ENCODE measurements around the gene CNBP. TPM values are rescaled to one million over a fixed set of nuclear protein-coding genes. Genes with fewer than 3 reads are reported as not detected.

CNBP gene
- total and polyA plus RNA-seq, 9 of the 15 experiments (the other 6 are each of a cell fraction or from before 2014, with no cell fraction given): 284 to 717 (median 412) TPM

- TF ChIP-seq ETV6 (IDR thresholded peaks at IDR 0.05; ENCODE audit: borderline replicate concordance in 1 of 2, low read depth in 2 of 2, low read length in 1 of 2) (0 out of 4 replicates have a peak, but pooled peaks of 1 of the 2 experiments have one; percentile 55), ETV6 (CRISPR knock-in tag; IDR thresholded peaks at IDR 0.05; ENCODE audit: borderline replicate concordance) (no peak), HDAC3 (IDR thresholded peaks at IDR 0.05; ENCODE audit: borderline replicate concordance, partially characterized antibody) (peak; percentile 74), ID3 (CRISPR knock-in tag; IDR thresholded peaks at IDR 0.05) (no peak), ID3 (tag; IDR thresholded peaks at IDR 0.05) (0 out of 2 replicates have a peak, but pooled peaks have one; percentile 32), SLC30A9 (CRISPR knock-in tag; IDR thresholded peaks at IDR 0.05) (no peak), HNRNPLL (IDR thresholded peaks at IDR 0.05; ENCODE audit: low read depth, low read length, poor library complexity, severe bottlenecking) (peak; percentile 32), TAF1 (IDR thresholded peaks at IDR 0.05; ENCODE audit: control insufficient read depth, extremely low read depth, insufficient read depth, low read length, severe bottlenecking) (peak; percentile 60), HINFP (tag; conservative IDR thresholded peaks at IDR 0.05; ENCODE audit: low read depth) (peak; percentile 83), BCLAF1 (IDR thresholded peaks at IDR 0.05; ENCODE audit: borderline replicate concordance in 1 of 2, control insufficient read depth in 1 of 2, low read depth in 2 of 2, low read length in 1 of 2) (0 out of 4 replicates have a peak, but pooled peaks of 1 of the 2 experiments have one; percentile 88), HMG20B (CRISPR knock-in tag; IDR thresholded peaks at IDR 0.05) (no peak), ZNF143 (CRISPR knock-in tag; IDR thresholded peaks at IDR 0.05) (no peak), CAMTA2 (CRISPR knock-in tag; conservative IDR thresholded peaks at IDR 0.05) (no peak), ZNF165 (CRISPR knock-in tag; IDR thresholded peaks at IDR 0.05; ENCODE audit: borderline replicate concordance) (no peak), ZNF175 (CRISPR knock-in tag; IDR thresholded peaks at IDR 0.05; ENCODE audit: low read depth) (peak; percentile 57; the same call in 1 of the 2 replicates), RAD21 (CRISPR knock-in tag; conservative IDR thresholded peaks at IDR 0.05 in 1 of 2, IDR thresholded peaks at IDR 0.05 in 1 of 2) (peak in 1 of 2 experiments; percentile 37; a peak in 3 of 4 replicates), CC2D1A (IDR thresholded peaks at IDR 0.05) (no peak), HMGXB4 (CRISPR knock-in tag; IDR thresholded peaks at IDR 0.05) (0 out of 2 replicates have a peak, but pooled peaks have one; percentile 52)
Observed at GRCh38 chr3:129160891-129161859, 22.5 kb downstream of the CNBP start, which contains the start of gene ISY1 (continued).

Measured in K562 (cell line).